Measurements from ENCODE around the gene UQCRHL. TPM values are rescaled to one million over a fixed set of nuclear protein-coding genes. Genes with fewer than 3 reads are reported as not detected.

Gene UQCRHL
- total and polyA plus RNA-seq, 10 of the 15 experiments (the other 5 are each of a cell fraction or from before 2014, with no cell fraction given): 1.4 to 17.3 (median 5.7) TPM

DNA sequence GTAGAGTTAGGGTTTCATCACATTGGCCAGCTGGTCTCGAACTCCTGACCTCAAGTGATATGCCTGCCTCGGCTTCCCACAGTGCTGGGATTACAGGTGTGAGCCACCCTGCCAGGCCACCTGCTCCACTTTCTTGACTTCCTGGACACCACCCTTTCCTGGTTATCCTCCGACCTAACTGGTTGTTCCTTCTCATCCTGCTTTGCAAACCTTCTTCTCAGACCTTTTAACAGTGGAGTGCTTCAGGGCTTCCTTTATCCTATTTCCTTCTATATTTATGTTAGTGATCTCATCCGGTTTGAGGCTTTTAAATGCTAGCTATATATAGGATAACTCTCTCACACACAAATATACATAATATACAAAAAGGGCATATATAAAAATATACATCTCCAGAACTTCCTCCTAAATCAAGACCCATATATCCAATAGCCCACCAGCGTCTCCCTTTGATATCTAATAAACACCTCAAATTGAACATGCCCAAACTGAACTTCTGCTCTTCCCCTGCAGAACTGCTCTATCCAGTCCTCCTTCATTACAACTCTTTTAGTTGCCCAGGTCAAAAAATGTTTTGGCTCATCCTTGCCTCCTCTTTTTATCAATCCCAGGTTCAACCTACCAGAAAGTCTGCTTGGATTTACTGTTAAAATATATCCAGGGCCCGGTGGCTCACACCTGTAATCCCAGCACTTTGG lies 19.5 kb upstream of the UQCRHL start:
- ATAC-seq: no peak
- ChIA-PET CTCF (no interaction called here), RAD21 (ENCODE audit: unreplicated experiment) (no interaction called here), POLR2A (interaction anchor here (0.6 kb wide), 1 partner anchor 8 kb away, joined by 3 read pairs; no protein-coding TSS in a partner anchor), SMC1A (ENCODE audit: uncharacterized antibody, unreplicated experiment) (no interaction called here)
- H3K4me1 ChIP-seq (ENCODE audit: control insufficient read depth, insufficient read depth, low read length): peaks cover 22% of the 10 kb centered on the region
- H3K4me3 ChIP-seq: no peak overlapping the region
- H3K9ac ChIP-seq (ENCODE audit: control insufficient read depth, insufficient read depth, low read length): no peak overlapping the region
- no peaks in the 10 kb centered on the region for H4K20me1 ChIP-seq (ENCODE audit: control insufficient read depth, insufficient read depth)
- FAIRE-seq: no peak
- H3K79me2 ChIP-seq (ENCODE audit: control insufficient read depth, insufficient read depth, low read length): peaks cover 3% of the 10 kb centered on the region
- no peak overlapping the region for H2AFZ ChIP-seq (ENCODE audit: control insufficient read depth, low read depth, low read length)
- H3K4me2 ChIP-seq (ENCODE audit: control insufficient read depth, insufficient read depth): no peak overlapping the region
- no peaks in the 10 kb centered on the region for H3K9me3 ChIP-seq (replicated peaks; ENCODE audit: control insufficient read depth, insufficient read depth, low read length)
- no peaks in the 10 kb centered on the region for H3K27me3 ChIP-seq (replicated peaks in 1 of 2; ENCODE audit: control insufficient read depth in 2 of 2, insufficient read depth in 2 of 2, low read length in 1 of 2)
- H3K27ac ChIP-seq (ENCODE audit: control insufficient read depth, insufficient read depth): no peak overlapping the region
- DNase-seq (ENCODE audit: low read depth, low spot score): no peak
- WGBS (ENCODE audit: insufficient coverage, insufficient replicate concordance, low lambda C conversion rate, missing lambda C conversion rate): 59% methylated on average over 5 of the region's 6 CpGs
- BruUV-seq (replicated peaks): no TSS peak
- H3K36me3 ChIP-seq (ENCODE audit: control insufficient read depth in 2 of 2, insufficient read depth in 2 of 2, low read length in 1 of 2): no peaks in the 10 kb centered on the region
- no peak for TF ChIP-seq ZSCAN29 (IDR thresholded peaks at IDR 0.05)
- no peak for TF ChIP-seq REST (IDR thresholded peaks at IDR 0.05; ENCODE audit: low read depth, low read length)
- no peak for TF ChIP-seq STAT1 (conservative IDR thresholded peaks at IDR 0.05)
- no peak for TF ChIP-seq ZNF217 (IDR thresholded peaks at IDR 0.05)
- TF ChIP-seq SREBF2 (IDR thresholded peaks at IDR 0.05; ENCODE audit: low read length): no peak
- no peak for TF ChIP-seq EZH2 (IDR thresholded peaks at IDR 0.05; ENCODE audit: borderline replicate concordance, control insufficient read depth, low read depth, low read length)
- intact Hi-C loops (cut with micrococcal nuclease; ENCODE audit: unreplicated experiment) (no loop called here), in situ Hi-C loops (cut with MboI) (no loop called here)
